Neutrophil (primary cell): Measurements from ENCODE around the gene WIPF2.
"Not testable (repeated sequence)": the region's sequence is repeated elsewhere in the genome, so short reads cannot be mapped to it uniquely, and the experiment has no call there.

ENCODE experiments used
- H3K27ac ChIP-seq: fragments of 200-600 bp; sonication (generic); 2 replicates; pipeline ENCODE4 v1.5.1; 2016; ENCODE audit warnings: mild to moderate bottlenecking, moderate library complexity
- H3K27me3 ChIP-seq: fragments of 200-600 bp; sonication (generic); 2 replicates; pipeline ENCODE4 v1.6.0; 2016; ENCODE audit warnings: mild to moderate bottlenecking
- H3K36me3 ChIP-seq: fragments of 200-600 bp; sonication (generic); 2 replicates; pipeline ENCODE4 v1.5.1; 2017
- H3K4me1 ChIP-seq, 2 experiments: fragments of 200-600 bp in 1 of 2; sonication (generic) in 1 of 2; 1 replicate in 1 of 2; 2 replicates in 1 of 2; pipeline versions ENCODE4 v1.5.1 to v1.6.1; 2013 to 2016; ENCODE audit warnings: low read depth in 1 of 2, low read length in 1 of 2, mild to moderate bottlenecking in 1 of 2, moderate library complexity in 1 of 2; ENCODE audit not compliant: control insufficient read depth in 1 of 2, insufficient read depth in 1 of 2
- H3K4me3 ChIP-seq, 2 experiments: fragments of 200-600 bp in 1 of 2; sonication (generic) in 1 of 2; 1 replicate in 1 of 2; 2 replicates in 1 of 2; pipeline ENCODE4 v1.5.1; 2013 to 2016; ENCODE audit warnings: low read depth in 1 of 2, low read length in 1 of 2, mild to moderate bottlenecking in 1 of 2, moderate library complexity in 1 of 2
- H3K9me3 ChIP-seq: fragments of 200-600 bp; sonication (generic); 2 replicates; pipeline ENCODE4 v1.5.1; 2016
- TF ChIP-seq, protein P1 (sequence below): fragments of 200-600 bp; sonication (generic); IDR thresholded peaks from 2 replicates; pipeline ENCODE4 v1.5.1; 2016; ENCODE audit warnings: antibody characterized with exemption

WIPF2 gene

GRCh38 chr17:40230670-40231069 lies 11.6 kb downstream of the WIPF2 start:
- Histone ChIP-seq H3K9me3 (no peaks in the 10 kb centered on the region), H3K27ac (no peak overlapping the region), H3K27me3 (no peaks in the 10 kb centered on the region), H3K4me1 (no peaks in the 10 kb centered on the region), H3K4me3 (no peak overlapping the region), H3K36me3 (peaks cover 64% of the 10 kb centered on the region)
- TF ChIP-seq, protein P1, sequence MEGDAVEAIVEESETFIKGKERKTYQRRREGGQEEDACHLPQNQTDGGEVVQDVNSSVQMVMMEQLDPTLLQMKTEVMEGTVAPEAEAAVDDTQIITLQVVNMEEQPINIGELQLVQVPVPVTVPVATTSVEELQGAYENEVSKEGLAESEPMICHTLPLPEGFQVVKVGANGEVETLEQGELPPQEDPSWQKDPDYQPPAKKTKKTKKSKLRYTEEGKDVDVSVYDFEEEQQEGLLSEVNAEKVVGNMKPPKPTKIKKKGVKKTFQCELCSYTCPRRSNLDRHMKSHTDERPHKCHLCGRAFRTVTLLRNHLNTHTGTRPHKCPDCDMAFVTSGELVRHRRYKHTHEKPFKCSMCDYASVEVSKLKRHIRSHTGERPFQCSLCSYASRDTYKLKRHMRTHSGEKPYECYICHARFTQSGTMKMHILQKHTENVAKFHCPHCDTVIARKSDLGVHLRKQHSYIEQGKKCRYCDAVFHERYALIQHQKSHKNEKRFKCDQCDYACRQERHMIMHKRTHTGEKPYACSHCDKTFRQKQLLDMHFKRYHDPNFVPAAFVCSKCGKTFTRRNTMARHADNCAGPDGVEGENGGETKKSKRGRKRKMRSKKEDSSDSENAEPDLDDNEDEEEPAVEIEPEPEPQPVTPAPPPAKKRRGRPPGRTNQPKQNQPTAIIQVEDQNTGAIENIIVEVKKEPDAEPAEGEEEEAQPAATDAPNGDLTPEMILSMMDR = no peak

DNA sequence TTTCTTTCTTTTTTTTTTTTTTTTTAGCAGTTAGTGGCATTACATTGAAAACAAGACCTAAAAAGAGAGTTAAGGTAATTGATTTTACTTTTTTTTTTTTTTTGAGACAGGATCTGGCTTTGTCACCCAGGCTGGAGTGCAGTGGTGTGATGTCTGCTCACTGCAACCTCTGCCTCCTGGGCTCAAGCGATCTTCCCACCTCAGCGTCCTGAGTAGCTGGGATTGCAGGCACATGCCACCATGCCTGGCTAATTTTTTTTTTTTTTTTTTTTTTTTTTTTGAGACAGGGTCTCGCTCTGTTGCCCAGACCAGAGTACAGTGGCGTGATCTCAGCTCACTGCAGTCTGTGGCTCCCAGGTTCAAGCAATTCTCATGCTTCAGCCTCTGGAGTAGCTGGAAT lies 12.8 kb downstream of the WIPF2 start:
- H3K4me3 ChIP-seq, H3K9me3 ChIP-seq, H3K27ac ChIP-seq, H3K27me3 ChIP-seq, H3K4me1 ChIP-seq: not testable (repeated sequence)
- H3K36me3 ChIP-seq = peaks cover 59% of the 10 kb centered on the region

DNA sequence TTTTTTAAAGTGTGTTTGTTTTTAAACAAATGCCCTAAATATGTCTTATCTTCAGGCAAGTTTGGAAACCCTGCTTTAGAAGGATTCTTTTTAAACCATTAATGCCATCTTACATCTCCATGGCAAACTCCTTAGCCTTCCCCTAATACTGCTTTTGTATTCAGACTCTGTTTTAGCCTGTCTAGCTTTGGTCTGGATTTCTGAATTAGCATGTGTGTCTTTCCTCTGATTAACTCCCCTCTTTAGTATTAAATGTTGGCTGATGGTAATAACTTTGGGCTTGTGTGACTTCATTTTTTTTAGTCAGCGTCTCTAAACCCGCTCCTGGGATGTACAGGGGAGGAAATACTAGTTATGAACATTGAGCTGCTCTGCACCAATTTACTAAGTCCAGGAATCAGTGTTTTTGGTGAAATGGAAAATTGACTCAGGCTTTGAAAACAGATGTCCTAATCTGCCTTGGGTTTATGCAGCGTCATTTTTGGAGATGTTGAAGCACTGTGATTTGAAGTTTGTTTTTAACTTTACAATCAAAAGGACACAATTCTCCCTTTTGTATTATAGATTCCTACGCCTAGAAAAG lies 22.2 kb downstream of the WIPF2 start:
- no peaks in the 10 kb centered on the region for H3K4me1 ChIP-seq
- TF ChIP-seq, protein P1 = no peak
- peaks cover 8% of the 10 kb centered on the region for H3K36me3 ChIP-seq
- no peak overlapping the region for H3K27ac ChIP-seq
- H3K4me3 ChIP-seq = no peak overlapping the region
- no peaks in the 10 kb centered on the region for H3K9me3 ChIP-seq
- no peaks in the 10 kb centered on the region for H3K27me3 ChIP-seq

- H3K27me3 ChIP-seq = no peaks in the 10 kb centered on the region
- TF ChIP-seq, protein P1 = no peak
- peaks cover 14% of the 10 kb centered on the region for H3K36me3 ChIP-seq
- H3K27ac ChIP-seq = no peak overlapping the region
- no peak overlapping the region for H3K4me3 ChIP-seq
- peaks cover 0 to 3% of the 10 kb centered on the region in 2 experiments for H3K4me1 ChIP-seq
- no peaks in the 10 kb centered on the region for H3K9me3 ChIP-seq
These were observed 23.7 kb downstream of the WIPF2 start for GRCh38 chr17:40242774-40243173.

DNA sequence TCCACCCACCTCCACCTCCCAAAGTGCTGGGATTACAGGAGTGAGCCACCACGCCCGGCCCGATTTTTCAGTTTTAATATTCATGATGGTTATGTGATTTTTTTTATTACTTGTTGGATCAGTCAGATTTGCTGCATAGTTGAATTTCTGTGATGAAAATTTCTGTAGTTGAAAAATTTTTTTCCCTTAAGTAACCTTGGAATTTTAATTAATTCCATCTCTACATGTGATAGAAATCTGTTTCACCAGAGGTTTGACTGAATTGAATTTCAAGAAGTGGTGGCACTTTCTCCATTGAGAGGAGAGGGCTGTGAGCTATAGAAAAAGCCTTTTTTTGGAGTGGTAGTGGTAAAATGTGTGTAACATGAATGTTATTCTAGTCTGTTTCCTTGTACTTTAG lies 24.7 kb downstream of the WIPF2 start:
- no peak overlapping the region for H3K27ac ChIP-seq
- no peak overlapping the region for H3K4me3 ChIP-seq
- no peaks in the 10 kb centered on the region for H3K9me3 ChIP-seq
- H3K4me1 ChIP-seq = peaks cover 7 to 11% of the 10 kb centered on the region in 2 experiments
- TF ChIP-seq, protein P1 = no peak
- H3K36me3 ChIP-seq = peaks cover 14% of the 10 kb centered on the region
- H3K27me3 ChIP-seq = no peaks in the 10 kb centered on the region

GRCh38 chr17:40244255-40244654 lies 25.2 kb downstream of the WIPF2 start:
- Histone ChIP-seq H3K9me3 (no peaks in the 10 kb centered on the region), H3K4me1 (peaks cover 11% of the 10 kb centered on the region in 2 experiments), H3K4me3 (no peak overlapping the region), H3K36me3 (peaks cover 14% of the 10 kb centered on the region), H3K27ac (no peak overlapping the region), H3K27me3 (no peaks in the 10 kb centered on the region)
- TF ChIP-seq, protein P1 = no peak
